ENCODE results near the gene ADAMTSL3.

The ADAMTSL3 gene, protein sequence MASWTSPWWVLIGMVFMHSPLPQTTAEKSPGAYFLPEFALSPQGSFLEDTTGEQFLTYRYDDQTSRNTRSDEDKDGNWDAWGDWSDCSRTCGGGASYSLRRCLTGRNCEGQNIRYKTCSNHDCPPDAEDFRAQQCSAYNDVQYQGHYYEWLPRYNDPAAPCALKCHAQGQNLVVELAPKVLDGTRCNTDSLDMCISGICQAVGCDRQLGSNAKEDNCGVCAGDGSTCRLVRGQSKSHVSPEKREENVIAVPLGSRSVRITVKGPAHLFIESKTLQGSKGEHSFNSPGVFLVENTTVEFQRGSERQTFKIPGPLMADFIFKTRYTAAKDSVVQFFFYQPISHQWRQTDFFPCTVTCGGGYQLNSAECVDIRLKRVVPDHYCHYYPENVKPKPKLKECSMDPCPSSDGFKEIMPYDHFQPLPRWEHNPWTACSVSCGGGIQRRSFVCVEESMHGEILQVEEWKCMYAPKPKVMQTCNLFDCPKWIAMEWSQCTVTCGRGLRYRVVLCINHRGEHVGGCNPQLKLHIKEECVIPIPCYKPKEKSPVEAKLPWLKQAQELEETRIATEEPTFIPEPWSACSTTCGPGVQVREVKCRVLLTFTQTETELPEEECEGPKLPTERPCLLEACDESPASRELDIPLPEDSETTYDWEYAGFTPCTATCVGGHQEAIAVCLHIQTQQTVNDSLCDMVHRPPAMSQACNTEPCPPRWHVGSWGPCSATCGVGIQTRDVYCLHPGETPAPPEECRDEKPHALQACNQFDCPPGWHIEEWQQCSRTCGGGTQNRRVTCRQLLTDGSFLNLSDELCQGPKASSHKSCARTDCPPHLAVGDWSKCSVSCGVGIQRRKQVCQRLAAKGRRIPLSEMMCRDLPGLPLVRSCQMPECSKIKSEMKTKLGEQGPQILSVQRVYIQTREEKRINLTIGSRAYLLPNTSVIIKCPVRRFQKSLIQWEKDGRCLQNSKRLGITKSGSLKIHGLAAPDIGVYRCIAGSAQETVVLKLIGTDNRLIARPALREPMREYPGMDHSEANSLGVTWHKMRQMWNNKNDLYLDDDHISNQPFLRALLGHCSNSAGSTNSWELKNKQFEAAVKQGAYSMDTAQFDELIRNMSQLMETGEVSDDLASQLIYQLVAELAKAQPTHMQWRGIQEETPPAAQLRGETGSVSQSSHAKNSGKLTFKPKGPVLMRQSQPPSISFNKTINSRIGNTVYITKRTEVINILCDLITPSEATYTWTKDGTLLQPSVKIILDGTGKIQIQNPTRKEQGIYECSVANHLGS (N-terminal part only)

DNA sequence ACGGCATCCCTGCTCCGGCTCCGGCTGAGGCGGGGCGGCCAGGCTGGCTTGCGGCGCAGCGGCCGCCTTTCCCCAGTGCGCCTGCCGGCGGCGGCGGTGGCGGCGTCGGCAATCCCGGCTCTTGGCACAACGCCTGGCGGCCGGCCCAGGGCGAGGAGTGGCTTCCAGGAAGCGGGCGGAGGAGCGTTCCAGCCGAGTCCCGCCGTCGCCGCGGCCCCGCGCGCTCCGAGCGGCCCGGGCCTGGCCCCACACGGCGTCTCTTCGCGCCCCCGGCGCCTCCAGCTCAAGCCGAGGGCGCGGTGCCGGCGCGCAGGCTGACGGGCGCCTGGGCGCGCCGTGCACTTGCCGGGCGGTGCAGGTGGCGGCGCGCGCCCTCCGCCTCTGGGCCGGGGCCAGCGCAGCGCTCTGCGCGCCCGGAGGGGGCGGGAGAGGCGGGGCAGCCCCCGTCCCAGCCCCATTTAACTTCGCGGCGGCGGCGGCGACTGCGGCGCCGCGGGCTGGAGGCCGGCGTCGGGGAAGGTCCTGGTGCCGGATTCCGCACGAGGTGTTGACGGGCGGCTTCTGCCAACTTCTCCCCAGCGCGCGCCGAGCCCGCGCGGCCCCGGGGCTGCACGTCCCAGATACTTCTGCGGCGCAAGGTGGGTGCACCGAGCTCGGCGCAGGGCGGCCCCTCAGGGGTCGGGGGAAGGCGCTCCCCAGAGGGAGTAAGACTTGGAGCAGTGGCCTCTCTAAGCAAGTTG lies at the start of gene ADAMTSL3:
TSS of gene ADAMTSL3 (plus strand) at position 485 of the 740 bp plus-strand sequence. CDS start 1,639 bp downstream, outside the sequence.
- H3K36me3 Mint-ChIP-seq = no peaks in the 10 kb centered on the region
- no peak within 1 kb of the TSS for H3K4me3 Mint-ChIP-seq
- no peak within 1 kb of the TSS for H3K27ac Mint-ChIP-seq
- peaks cover 19% of the 10 kb centered on the region for H3K27me3 Mint-ChIP-seq
- H3K4me1 Mint-ChIP-seq (ENCODE audit: low read depth) = no peaks in the 10 kb centered on the region
- H3K9me3 Mint-ChIP-seq (ENCODE audit: low read depth) = peaks cover under 1% of the 10 kb centered on the region

DNA sequence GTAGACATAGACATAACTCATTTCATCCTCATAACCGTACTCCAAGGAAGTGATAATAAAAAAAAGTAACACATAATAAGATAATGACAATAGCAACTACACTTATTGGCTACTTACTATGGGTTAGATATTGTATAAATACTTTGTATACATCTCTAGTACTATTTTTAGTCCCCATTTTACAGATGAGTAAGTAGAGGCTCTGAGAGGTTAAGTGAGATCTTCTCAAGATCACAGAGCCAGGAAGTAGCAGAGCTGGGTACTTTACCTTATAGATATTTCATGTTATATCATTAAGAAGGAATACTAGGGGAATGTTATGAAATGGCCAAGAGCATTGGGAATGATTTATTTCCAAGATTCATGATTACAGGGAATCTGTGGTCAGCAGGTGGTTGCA lies 49.4 kb upstream of the ADAMTSL3 start:
- H3K27ac Mint-ChIP-seq = no peak overlapping the region
- peaks cover 4% of the 10 kb centered on the region for H3K27me3 Mint-ChIP-seq
- H3K36me3 Mint-ChIP-seq = no peaks in the 10 kb centered on the region
- H3K4me3 Mint-ChIP-seq = no peak overlapping the region
- H3K4me1 Mint-ChIP-seq (ENCODE audit: low read depth) = no peaks in the 10 kb centered on the region
- peaks cover 4% of the 10 kb centered on the region for H3K9me3 Mint-ChIP-seq (ENCODE audit: low read depth)

DNA sequence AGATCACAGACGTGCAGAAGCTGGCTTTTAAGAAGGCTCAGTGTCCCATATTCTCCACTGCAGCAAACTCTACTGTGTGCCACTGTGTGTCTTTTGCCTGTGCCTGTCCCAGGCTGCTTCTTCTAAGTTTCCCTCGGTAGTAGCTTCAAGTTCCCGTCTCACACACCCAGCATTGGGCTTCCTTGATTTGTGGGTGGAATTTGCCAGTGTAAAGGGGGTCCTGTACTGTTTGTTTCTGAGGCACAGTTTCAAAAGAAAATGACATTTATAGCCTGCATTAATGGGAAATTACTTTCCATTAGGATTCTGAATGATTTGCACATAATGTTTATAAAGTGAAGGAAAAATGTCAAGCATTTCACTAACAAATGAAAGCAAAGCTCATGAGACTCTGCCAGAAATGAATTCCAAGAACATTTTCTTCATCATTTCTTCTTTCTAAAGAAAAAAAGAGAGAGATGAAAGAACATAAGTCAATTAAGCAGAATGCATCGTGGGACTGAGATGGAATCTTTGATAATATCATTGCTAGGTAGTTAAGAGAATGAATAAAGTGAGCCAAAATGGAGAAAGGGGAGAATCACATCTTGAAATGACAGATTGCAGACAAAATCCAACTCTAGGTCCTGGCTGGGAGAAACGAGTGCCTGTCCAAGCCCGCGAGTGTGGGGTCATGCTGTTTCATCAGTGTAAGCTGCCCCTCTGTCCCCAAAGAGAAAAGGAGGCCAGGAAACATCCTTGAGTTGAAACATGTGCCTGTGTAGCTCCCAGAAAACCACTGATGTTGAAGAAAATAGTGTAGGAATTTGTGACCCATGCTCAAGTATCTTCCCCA lies 48.6 kb upstream of the ADAMTSL3 start:
- no peak overlapping the region for H3K27ac Mint-ChIP-seq
- no peak overlapping the region for H3K4me3 Mint-ChIP-seq
- H3K36me3 Mint-ChIP-seq = no peaks in the 10 kb centered on the region

DNA sequence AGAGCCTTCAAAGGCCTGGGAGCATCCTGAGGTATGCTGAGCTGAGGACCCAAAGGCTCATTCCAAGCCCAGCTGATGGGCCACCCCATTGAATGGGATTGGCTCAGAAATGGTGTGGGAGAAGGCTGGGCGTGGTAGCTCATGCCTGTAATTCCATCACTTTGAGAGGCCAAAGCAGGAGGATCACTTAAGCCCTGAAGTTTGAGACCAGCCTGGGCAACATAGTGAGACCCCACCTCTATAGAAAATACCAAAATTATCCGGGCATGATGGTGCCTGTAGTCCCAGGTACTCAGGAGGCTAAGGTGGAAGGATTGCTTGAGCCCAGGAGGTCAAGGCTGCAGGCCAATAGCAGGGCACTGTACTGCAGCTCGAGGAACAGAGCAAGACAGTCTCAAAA lies 43.8 kb upstream of the ADAMTSL3 start:
- Mint-ChIP-seq H3K9me3 (ENCODE audit: low read depth) (no peaks in the 10 kb centered on the region), H3K4me3 (no peak overlapping the region), H3K36me3 (no peaks in the 10 kb centered on the region), H3K4me1 (ENCODE audit: low read depth) (no peaks in the 10 kb centered on the region), H3K27me3 (peaks cover 2% of the 10 kb centered on the region), H3K27ac (no peak overlapping the region)

More for the DNA sequence above, 48.6 kb upstream of the ADAMTSL3 start:
- Mint-ChIP-seq H3K9me3 (ENCODE audit: low read depth) (peaks cover 4% of the 10 kb centered on the region), H3K4me1 (ENCODE audit: low read depth) (no peaks in the 10 kb centered on the region), H3K27me3 (peaks cover 4% of the 10 kb centered on the region)

GRCh38 chr15:83610901-83611685 lies 42.8 kb upstream of the ADAMTSL3 start:
- H3K4me3 Mint-ChIP-seq = no peak overlapping the region
- no peaks in the 10 kb centered on the region for H3K9me3 Mint-ChIP-seq (ENCODE audit: low read depth)
- no peak overlapping the region for H3K27ac Mint-ChIP-seq
- peaks cover 2% of the 10 kb centered on the region for H3K27me3 Mint-ChIP-seq
- no peaks in the 10 kb centered on the region for H3K4me1 Mint-ChIP-seq (ENCODE audit: low read depth)
- H3K36me3 Mint-ChIP-seq = no peaks in the 10 kb centered on the region

DNA sequence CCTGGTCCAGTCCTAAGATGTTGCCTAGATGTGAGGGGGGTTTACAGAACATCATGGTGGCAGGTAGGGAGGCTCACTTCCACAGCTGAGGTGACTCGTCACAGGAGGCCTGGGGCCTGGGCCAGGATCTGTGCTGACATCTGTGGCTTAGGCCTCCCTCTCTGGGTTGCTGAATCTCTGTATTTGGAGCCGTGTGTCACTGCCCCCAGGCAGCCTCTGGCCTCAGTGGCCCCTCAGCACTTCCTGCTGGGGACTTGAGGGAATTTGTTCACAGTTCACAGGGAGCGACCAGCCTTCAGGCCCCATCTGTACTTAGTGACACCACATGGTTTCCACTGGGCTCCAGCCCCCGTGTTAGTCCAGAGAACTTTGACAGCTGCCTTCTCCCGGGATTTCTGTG lies 41.7 kb upstream of the ADAMTSL3 start:
- no peak overlapping the region for H3K4me3 Mint-ChIP-seq
- no peaks in the 10 kb centered on the region for H3K4me1 Mint-ChIP-seq (ENCODE audit: low read depth)
- no peaks in the 10 kb centered on the region for H3K36me3 Mint-ChIP-seq
- no peak overlapping the region for H3K27ac Mint-ChIP-seq
- peaks cover 2% of the 10 kb centered on the region for H3K27me3 Mint-ChIP-seq
- H3K9me3 Mint-ChIP-seq (ENCODE audit: low read depth) = no peaks in the 10 kb centered on the region

GRCh38 chr15:83612898-83613635 lies 40.9 kb upstream of the ADAMTSL3 start:
- no peaks in the 10 kb centered on the region for H3K4me1 Mint-ChIP-seq (ENCODE audit: low read depth)

DNA sequence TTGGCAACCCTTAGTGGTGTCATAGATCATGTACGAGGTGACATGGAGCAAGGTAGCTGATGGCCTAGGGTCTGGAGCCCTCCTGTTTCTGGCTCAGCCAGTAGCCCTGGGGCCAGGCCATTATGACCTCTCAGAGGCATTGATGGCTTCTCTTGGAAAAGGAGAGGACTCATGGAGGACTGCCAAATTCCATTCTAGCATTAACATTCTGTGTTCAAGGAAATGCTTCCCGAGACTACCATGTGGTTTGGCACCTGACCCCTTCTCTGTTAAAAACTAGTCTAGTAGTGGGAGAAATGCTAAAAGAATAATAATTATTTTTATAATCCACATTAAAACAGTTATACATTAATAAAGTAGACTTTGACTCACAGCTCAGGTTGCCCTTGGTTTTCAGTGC lies 40.2 kb upstream of the ADAMTSL3 start:
- no peaks in the 10 kb centered on the region for H3K27me3 Mint-ChIP-seq
- no peaks in the 10 kb centered on the region for H3K9me3 Mint-ChIP-seq (ENCODE audit: low read depth)
- no peaks in the 10 kb centered on the region for H3K4me1 Mint-ChIP-seq (ENCODE audit: low read depth)
- H3K27ac Mint-ChIP-seq = no peak overlapping the region
- H3K36me3 Mint-ChIP-seq = no peaks in the 10 kb centered on the region
- H3K4me3 Mint-ChIP-seq = no peak overlapping the region

More at GRCh38 chr15:83612898-83613635, 40.9 kb upstream of the ADAMTSL3 start:
- Mint-ChIP-seq H3K27ac (no peak overlapping the region), H3K4me3 (no peak overlapping the region), H3K36me3 (no peaks in the 10 kb centered on the region), H3K9me3 (ENCODE audit: low read depth) (no peaks in the 10 kb centered on the region), H3K27me3 (peaks cover 1% of the 10 kb centered on the region)

DNA sequence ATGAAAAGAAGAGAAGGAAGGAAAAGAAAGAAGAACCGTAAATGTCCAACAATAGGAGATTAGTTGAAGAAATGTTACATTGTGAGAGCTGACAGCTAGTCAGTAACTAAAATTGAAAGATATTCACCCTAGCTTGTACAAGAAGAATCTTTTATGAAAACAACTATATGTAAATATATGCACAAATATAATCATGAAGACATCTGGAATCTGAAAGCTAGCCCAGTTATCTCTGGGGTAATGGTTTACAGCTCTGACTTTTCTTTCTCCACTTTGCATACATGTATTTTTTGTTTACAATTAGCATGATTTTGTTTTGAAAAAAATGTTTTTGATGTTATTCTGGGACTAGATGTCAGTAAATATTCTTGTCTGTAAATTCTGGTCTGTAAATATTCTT lies 37.1 kb upstream of the ADAMTSL3 start:
- no peaks in the 10 kb centered on the region for H3K36me3 Mint-ChIP-seq
- H3K9me3 Mint-ChIP-seq (ENCODE audit: low read depth) = peaks cover 7% of the 10 kb centered on the region
- H3K4me1 Mint-ChIP-seq (ENCODE audit: low read depth) = no peaks in the 10 kb centered on the region
- no peak overlapping the region for H3K27ac Mint-ChIP-seq
- H3K27me3 Mint-ChIP-seq = no peaks in the 10 kb centered on the region
- no peak overlapping the region for H3K4me3 Mint-ChIP-seq

- Mint-ChIP-seq H3K36me3 (no peaks in the 10 kb centered on the region), H3K27ac (no peak overlapping the region), H3K27me3 (no peaks in the 10 kb centered on the region), H3K9me3 (ENCODE audit: low read depth) (no peaks in the 10 kb centered on the region), H3K4me3 (no peak overlapping the region), H3K4me1 (ENCODE audit: low read depth) (no peaks in the 10 kb centered on the region)
Measured at GRCh38 chr15:83626171-83626802, 27.6 kb upstream of the ADAMTSL3 start.

- no peaks in the 10 kb centered on the region for H3K4me1 Mint-ChIP-seq (ENCODE audit: low read depth)
- H3K36me3 Mint-ChIP-seq = no peaks in the 10 kb centered on the region
- no peak overlapping the region for H3K4me3 Mint-ChIP-seq
- H3K27ac Mint-ChIP-seq = no peak overlapping the region
- no peaks in the 10 kb centered on the region for H3K9me3 Mint-ChIP-seq (ENCODE audit: low read depth)
- H3K27me3 Mint-ChIP-seq = peaks cover 2% of the 10 kb centered on the region
Measured at GRCh38 chr15:83631534-83631933, 22.4 kb upstream of the ADAMTSL3 start.

- Mint-ChIP-seq H3K4me1 (ENCODE audit: low read depth) (no peaks in the 10 kb centered on the region), H3K4me3 (no peak overlapping the region), H3K9me3 (ENCODE audit: low read depth) (peaks cover 8% of the 10 kb centered on the region), H3K36me3 (no peaks in the 10 kb centered on the region), H3K27me3 (peaks cover 3% of the 10 kb centered on the region), H3K27ac (no peak overlapping the region)
Measured at GRCh38 chr15:83643201-83643600, 10.7 kb upstream of the ADAMTSL3 start.

Measured in activated naive CD8-positive, alpha-beta T cell (primary cell).